ENCODE results near the gene WSCD1. TPM values are rescaled to one million over a fixed set of nuclear protein-coding genes. Genes with fewer than 3 reads are reported as not detected.

Gene WSCD1
- total RNA-seq, 2 experiments from 2014 or later = not detected

GRCh38 chr17:6041246-6041645 is 28.9 kb upstream of the WSCD1 start:
- Histone ChIP-seq H3K9me3 (ENCODE audit: low read length) (no peaks in the 10 kb centered on the region), H2AFZ (ENCODE audit: low read length) (no peak overlapping the region), H4K20me1 (ENCODE audit: insufficient read depth, low read length) (no peaks in the 10 kb centered on the region), H3K36me3 (ENCODE audit: insufficient read depth, low read length) (no peaks in the 10 kb centered on the region), H3K79me2 (ENCODE audit: insufficient read depth, low read depth, low read length) (no peaks in the 10 kb centered on the region), H3K4me2 (ENCODE audit: low read length) (no peak overlapping the region), H3K4me1 (ENCODE audit: insufficient read depth, low read length, poor library complexity, severe bottlenecking) (no peaks in the 10 kb centered on the region), H3K27ac (ENCODE audit: low read depth, low read length, poor library complexity, severe bottlenecking) (no peak overlapping the region), H3K4me3 (ENCODE audit: low read depth, low read length, poor library complexity, severe bottlenecking) (no peak overlapping the region), H3K9me2 (ENCODE audit: insufficient read depth, low read length) (no peaks in the 10 kb centered on the region)
- no peak for DNase-seq (ENCODE audit: low spot score)
- ChIA-PET POLR2A (no interaction called here), CTCF (ENCODE audit: unreplicated experiment) (no interaction called here)
- intact Hi-C loops (cut with micrococcal nuclease; ENCODE audit: unreplicated experiment) = no loop called here
- BruUV-seq (replicated peaks) = no TSS peak
- TF ChIP-seq CTCF (conservative IDR thresholded peaks at IDR 0.05; ENCODE audit: low read length) (no peak), EZH2phosphoT487 (IDR thresholded peaks at IDR 0.05; ENCODE audit: borderline replicate concordance, low read depth, low read length) (no peak)

- no peaks in the 10 kb centered on the region for H3K4me1 ChIP-seq (ENCODE audit: insufficient read depth, low read length, poor library complexity, severe bottlenecking)
- no peaks in the 10 kb centered on the region for H4K20me1 ChIP-seq (ENCODE audit: insufficient read depth, low read length)
- no peaks in the 10 kb centered on the region for H3K36me3 ChIP-seq (ENCODE audit: insufficient read depth, low read length)
- BruUV-seq (replicated peaks) = no TSS peak
- no peak overlapping the region for H2AFZ ChIP-seq (ENCODE audit: low read length)
- TF ChIP-seq CTCF (conservative IDR thresholded peaks at IDR 0.05; ENCODE audit: low read length) (no peak), EZH2phosphoT487 (IDR thresholded peaks at IDR 0.05; ENCODE audit: borderline replicate concordance, low read depth, low read length) (no peak)
- CTCF ChIA-PET (ENCODE audit: unreplicated experiment) = no interaction called here
- intact Hi-C loops (cut with micrococcal nuclease; ENCODE audit: unreplicated experiment) = no loop called here
- H3K9me3 ChIP-seq (ENCODE audit: low read length) = no peaks in the 10 kb centered on the region
- H3K27ac ChIP-seq (ENCODE audit: low read depth, low read length, poor library complexity, severe bottlenecking) = no peak overlapping the region
- no peaks in the 10 kb centered on the region for H3K79me2 ChIP-seq (ENCODE audit: insufficient read depth, low read depth, low read length)
- H3K4me2 ChIP-seq (ENCODE audit: low read length) = no peak overlapping the region
- DNase-seq (ENCODE audit: low spot score) = no peak
- H3K9me2 ChIP-seq (ENCODE audit: insufficient read depth, low read length) = no peaks in the 10 kb centered on the region
- POLR2A ChIA-PET = no interaction called here
- no peak overlapping the region for H3K4me3 ChIP-seq (ENCODE audit: low read depth, low read length, poor library complexity, severe bottlenecking)
Measured at GRCh38 chr17:6043405-6043804, 26.8 kb upstream of the WSCD1 start.

- no TSS peak for BruUV-seq (replicated peaks)
- no peaks in the 10 kb centered on the region for H3K9me2 ChIP-seq (ENCODE audit: insufficient read depth, low read length)
- no peaks in the 10 kb centered on the region for H3K79me2 ChIP-seq (ENCODE audit: insufficient read depth, low read depth, low read length)
- no peak overlapping the region for H3K27ac ChIP-seq (ENCODE audit: low read depth, low read length, poor library complexity, severe bottlenecking)
- no peak for DNase-seq (ENCODE audit: low spot score)
- TF ChIP-seq CTCF (conservative IDR thresholded peaks at IDR 0.05; ENCODE audit: low read length) (no peak), EZH2phosphoT487 (IDR thresholded peaks at IDR 0.05; ENCODE audit: borderline replicate concordance, low read depth, low read length) (no peak)
- H3K4me3 ChIP-seq (ENCODE audit: low read depth, low read length, poor library complexity, severe bottlenecking) = no peak overlapping the region
- H3K9me3 ChIP-seq (ENCODE audit: low read length) = no peaks in the 10 kb centered on the region
- no peaks in the 10 kb centered on the region for H3K36me3 ChIP-seq (ENCODE audit: insufficient read depth, low read length)
- intact Hi-C loops (cut with micrococcal nuclease; ENCODE audit: unreplicated experiment) = no loop called here
- H4K20me1 ChIP-seq (ENCODE audit: insufficient read depth, low read length) = no peaks in the 10 kb centered on the region
- H3K4me1 ChIP-seq (ENCODE audit: insufficient read depth, low read length, poor library complexity, severe bottlenecking) = no peaks in the 10 kb centered on the region
- H2AFZ ChIP-seq (ENCODE audit: low read length) = no peak overlapping the region
- ChIA-PET POLR2A (interaction anchor here (0.6 kb wide), 1 partner anchor 49 kb away, joined by 4 read pairs; no protein-coding TSS in a partner anchor), CTCF (ENCODE audit: unreplicated experiment) (no interaction called here)
- H3K4me2 ChIP-seq (ENCODE audit: low read length) = no peak overlapping the region
Measured at GRCh38 chr17:6044261-6044660, 25.9 kb upstream of the WSCD1 start.

All from OCI-LY7 (cell line).